ENCODE results near the gene KCNMB4.

DNA sequence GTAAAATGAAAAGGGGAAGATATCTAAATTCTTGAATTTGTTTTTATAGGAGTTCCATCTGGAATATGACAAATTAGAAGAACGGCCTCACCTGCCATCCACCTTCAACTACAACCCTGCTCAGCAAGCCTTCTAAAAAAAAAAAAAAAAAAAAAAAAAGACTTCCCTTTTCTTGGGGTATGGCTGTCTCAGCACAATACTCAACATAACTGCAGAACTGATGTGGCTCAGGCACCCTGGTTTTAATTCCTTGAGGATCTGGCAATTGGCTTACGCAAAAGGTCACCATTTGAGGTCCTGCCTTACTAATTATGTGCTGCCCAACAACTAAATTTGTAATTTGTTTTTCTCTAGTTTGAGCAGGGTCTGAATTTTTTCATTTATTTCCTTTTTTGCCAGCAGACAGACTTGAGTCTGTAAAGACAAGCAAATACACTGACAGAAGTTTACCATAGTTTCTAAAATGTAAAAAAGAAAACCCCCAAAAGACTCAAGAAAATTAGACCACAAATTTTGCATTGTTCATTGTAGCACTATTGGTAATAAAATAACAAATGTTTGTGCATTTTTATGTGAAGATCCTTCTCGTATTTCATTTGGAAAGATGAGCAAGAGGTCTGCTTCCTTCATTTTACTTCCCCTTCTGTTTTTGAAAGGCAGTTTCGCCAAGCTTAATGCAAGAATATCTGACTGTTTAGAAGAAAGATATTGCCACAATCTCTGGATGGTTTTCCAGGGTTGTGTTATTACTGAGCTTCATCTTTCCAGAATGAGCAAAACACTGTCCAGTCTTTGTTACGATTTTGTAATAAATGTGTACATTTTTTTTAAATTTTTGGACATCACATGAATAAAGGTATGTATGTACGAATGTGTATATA is 12.1 kb upstream of the KCNMB4 start:
- TF ChIP-seq, protein P1, sequence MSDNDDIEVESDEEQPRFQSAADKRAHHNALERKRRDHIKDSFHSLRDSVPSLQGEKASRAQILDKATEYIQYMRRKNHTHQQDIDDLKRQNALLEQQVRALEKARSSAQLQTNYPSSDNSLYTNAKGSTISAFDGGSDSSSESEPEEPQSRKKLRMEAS (IDR thresholded peaks at IDR 0.05) = no peak
- TF ChIP-seq GABPA (IDR thresholded peaks at IDR 0.05 in 1 of 2, conservative IDR thresholded peaks at IDR 0.05 in 1 of 2) (no peak), SP1 (IDR thresholded peaks at IDR 0.05) (no peak), JUND (IDR thresholded peaks at IDR 0.05) (no peak)
- TF ChIP-seq, protein P2, sequence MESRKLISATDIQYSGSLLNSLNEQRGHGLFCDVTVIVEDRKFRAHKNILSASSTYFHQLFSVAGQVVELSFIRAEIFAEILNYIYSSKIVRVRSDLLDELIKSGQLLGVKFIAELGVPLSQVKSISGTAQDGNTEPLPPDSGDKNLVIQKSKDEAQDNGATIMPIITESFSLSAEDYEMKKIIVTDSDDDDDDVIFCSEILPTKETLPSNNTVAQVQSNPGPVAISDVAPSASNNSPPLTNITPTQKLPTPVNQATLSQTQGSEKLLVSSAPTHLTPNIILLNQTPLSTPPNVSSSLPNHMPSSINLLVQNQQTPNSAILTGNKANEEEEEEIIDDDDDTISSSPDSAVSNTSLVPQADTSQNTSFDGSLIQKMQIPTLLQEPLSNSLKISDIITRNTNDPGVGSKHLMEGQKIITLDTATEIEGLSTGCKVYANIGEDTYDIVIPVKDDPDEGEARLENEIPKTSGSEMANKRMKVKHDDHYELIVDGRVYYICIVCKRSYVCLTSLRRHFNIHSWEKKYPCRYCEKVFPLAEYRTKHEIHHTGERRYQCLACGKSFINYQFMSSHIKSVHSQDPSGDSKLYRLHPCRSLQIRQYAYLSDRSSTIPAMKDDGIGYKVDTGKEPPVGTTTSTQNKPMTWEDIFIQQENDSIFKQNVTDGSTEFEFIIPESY (IDR thresholded peaks at IDR 0.05) = no peak
- TF ChIP-seq, protein P3, sequence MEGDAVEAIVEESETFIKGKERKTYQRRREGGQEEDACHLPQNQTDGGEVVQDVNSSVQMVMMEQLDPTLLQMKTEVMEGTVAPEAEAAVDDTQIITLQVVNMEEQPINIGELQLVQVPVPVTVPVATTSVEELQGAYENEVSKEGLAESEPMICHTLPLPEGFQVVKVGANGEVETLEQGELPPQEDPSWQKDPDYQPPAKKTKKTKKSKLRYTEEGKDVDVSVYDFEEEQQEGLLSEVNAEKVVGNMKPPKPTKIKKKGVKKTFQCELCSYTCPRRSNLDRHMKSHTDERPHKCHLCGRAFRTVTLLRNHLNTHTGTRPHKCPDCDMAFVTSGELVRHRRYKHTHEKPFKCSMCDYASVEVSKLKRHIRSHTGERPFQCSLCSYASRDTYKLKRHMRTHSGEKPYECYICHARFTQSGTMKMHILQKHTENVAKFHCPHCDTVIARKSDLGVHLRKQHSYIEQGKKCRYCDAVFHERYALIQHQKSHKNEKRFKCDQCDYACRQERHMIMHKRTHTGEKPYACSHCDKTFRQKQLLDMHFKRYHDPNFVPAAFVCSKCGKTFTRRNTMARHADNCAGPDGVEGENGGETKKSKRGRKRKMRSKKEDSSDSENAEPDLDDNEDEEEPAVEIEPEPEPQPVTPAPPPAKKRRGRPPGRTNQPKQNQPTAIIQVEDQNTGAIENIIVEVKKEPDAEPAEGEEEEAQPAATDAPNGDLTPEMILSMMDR (IDR thresholded peaks at IDR 0.05; ENCODE audit: low read depth, low read length, missing input control) = no peak
